Activated naive CD4-positive, alpha-beta T cell treated with anti-CD3 and anti-CD28 coated beads, Interleukin-2, amount 50 U/mL, for 72 hours (primary cell): ENCODE results near the gene PABPN1L. TPM values are rescaled to one million over a fixed set of nuclear protein-coding genes. Genes with fewer than 3 reads are reported as not detected.

Experiments
- ATAC-seq, 2 donors: fragments of 150-1000 bp; cut with Tn5 transposase; 2 replicates each; pipeline ENCODE4 v1.10.0; 2021; ENCODE audit warnings: mild to moderate bottlenecking in 2 of 2, moderate library complexity in 2 of 2
- DNase-seq, 2 donors: peaks; one replicate each; pipeline ENCODE4 v3.0.0; 2021 to 2022; ENCODE audit warnings: low spot score in 2 of 2
- H3K27ac Mint-ChIP-seq, 2 donors: one replicate each; pipeline ENCODE4 v1.8.0; 2022; ENCODE audit warnings: mild to moderate bottlenecking in 2 of 2, mixed read lengths in 2 of 2
- H3K36me3 Mint-ChIP-seq, 2 donors: one replicate each; pipeline ENCODE4 v1.8.0; 2022; ENCODE audit warnings: mixed read lengths in 2 of 2
- H3K9me3 Mint-ChIP-seq, 2 donors: one replicate each; pipeline ENCODE4 v1.8.0; 2022; ENCODE audit warnings: mixed read lengths in 2 of 2
- total RNA-seq, 2 donors: library from RNA; stranded (reverse); gene quantifications; one replicate each; pipeline ENCODE4 v1.2.3, GENCODE V29; 2022

Gene PABPN1L
- total RNA-seq, 2 donors from 2014 or later: not detected

DNA sequence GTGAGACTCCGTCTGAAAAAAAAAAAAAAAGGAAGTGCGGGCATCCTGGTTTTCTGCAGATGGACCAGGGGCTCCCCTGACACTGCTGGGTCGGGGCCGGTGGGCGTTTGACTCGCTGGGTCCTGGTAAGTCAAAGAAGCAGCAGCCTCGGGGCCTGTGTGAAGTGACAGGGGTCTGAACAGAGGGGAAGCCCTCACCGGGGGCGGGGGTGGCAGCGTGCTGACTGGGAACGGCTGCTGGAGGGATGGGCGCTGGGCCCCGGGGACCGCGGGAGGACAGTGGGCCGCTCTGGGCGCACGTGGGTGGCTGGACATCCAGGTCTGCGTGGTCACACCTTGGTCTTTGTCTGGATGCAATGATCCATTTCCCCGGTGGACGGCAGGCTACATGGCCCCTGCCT, 17.9 kb downstream of the PABPN1L start:
- no peak for ATAC-seq
- no peaks in the 10 kb centered on the region for H3K36me3 Mint-ChIP-seq

DNA sequence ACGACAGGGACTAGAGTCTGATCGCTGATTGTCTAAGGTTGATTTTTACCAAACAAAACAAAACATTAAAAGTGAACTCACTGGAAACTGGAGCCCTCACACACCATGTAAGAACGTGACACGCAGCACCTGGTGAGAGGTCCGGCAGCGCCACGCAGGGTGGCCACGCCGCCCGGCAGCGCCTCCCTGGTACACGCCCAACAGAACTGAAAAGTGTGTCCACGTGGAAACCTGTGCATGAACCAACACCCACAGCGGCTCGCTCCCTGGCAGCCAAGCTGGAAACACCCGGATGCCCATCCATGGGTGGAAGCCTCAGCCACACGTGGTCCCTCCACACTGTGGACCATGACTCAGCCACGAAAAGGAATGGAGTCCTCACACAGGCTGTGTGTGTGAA, 18.8 kb downstream of the PABPN1L start:
- no peaks in the 10 kb centered on the region for H3K36me3 Mint-ChIP-seq
- H3K27ac Mint-ChIP-seq: no peak overlapping the region
- H3K9me3 Mint-ChIP-seq: no peaks in the 10 kb centered on the region
- ATAC-seq (no peak), DNase-seq (no peak)

More for the DNA sequence above, 17.9 kb downstream of the PABPN1L start:
- DNase-seq: no peak
- Mint-ChIP-seq H3K27ac (peak overlapping the region in 1 of 2 donors; percentile 22), H3K9me3 (no peaks in the 10 kb centered on the region)

DNA sequence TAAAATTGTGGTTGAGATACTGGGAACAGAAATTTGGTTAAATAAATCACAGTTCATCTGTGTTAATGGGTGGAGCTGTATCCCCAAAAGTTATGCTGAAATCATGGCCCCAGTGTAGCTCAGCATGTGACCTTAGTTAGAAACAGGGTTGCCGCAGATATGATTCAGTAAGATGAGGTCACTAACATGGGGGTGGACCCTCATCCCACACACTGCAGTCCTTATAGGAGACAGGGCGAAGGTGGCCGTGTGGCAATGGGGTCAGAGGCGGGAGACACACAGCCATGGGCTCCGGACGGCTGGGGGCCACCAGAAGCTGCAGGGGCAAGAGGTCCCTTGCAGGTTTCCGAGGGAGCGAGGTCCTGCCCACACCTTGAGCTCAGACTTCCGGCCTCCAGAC, 20.4 kb downstream of the PABPN1L start:
- no peak for DNase-seq
- H3K27ac Mint-ChIP-seq: no peak overlapping the region
- H3K36me3 Mint-ChIP-seq: no peaks in the 10 kb centered on the region
- no peaks in the 10 kb centered on the region for H3K9me3 Mint-ChIP-seq
- no peak for ATAC-seq

DNA sequence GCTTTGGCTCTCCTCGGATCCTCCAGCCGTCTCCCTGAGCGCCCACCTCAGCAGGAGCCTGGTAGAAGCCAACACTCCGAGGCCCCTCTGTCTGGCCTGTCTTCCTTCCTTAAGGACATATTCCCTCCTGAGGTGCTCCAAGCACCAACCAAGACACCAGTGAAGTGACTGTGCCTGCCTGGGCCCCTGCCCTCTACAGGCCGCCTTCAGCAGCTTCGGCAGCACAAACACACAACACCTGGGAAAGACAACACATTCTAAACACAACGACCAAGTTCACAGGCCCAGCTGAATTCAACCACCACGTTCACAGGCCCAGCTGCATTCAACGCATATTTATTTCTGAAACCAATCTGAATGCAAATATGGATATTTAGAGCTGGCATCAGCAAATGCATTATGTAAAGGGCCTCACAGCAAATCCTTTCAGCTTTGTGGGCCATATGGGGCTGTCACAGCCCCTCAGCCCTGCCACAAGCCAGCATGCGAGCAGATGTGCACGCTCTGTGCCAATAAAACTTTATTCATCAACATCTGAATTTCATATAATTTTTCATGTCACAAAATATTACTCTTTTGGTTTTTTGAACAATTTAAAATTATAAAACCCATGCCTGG, 21.9 kb downstream of the PABPN1L start:
- Mint-ChIP-seq H3K9me3 (no peaks in the 10 kb centered on the region), H3K36me3 (no peaks in the 10 kb centered on the region), H3K27ac (no peak overlapping the region)
- no peak for ATAC-seq
- DNase-seq: no peak

DNA sequence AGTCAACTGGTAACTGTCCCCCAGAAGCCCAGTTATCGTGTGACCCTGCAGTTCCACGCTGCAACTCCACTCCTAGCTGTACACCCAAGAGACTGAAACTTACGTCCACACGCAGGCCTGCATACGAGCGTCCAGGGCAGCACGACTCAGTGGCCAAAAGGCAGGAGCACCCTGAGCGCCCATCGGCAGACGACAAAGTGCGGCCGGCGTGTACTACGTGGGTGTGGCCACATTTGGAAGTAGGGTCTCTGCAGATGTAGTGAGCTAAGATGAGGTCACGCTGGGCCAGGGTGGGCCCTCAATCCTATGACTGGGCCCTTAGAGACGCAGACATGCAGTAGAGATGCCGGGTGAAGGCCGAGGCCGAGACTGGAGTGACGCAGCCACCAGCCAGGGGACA, 23.2 kb downstream of the PABPN1L start:
- no peaks in the 10 kb centered on the region for H3K9me3 Mint-ChIP-seq
- H3K36me3 Mint-ChIP-seq: no peaks in the 10 kb centered on the region
- no peak overlapping the region for H3K27ac Mint-ChIP-seq
- DNase-seq (no peak), ATAC-seq (no peak)

DNA sequence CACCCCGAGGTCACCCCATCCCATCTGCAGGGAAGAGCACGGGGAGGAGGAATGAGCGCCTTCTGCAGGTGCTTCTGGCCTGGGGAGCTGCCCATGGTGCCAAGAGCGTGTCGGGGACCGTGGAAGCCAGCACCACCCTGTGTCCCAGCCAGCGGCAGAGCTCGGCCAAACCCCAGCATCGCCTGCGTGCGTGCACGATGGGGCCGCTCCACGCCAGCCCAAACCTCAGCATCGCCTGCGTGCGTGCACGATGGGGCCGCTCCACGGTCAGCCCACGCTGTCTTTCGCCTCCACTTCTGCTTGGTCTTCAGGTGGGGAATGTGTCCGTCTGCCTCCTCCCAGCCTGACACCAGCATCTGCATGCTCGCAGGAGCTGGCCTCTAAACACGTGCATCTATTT, 23.7 kb downstream of the PABPN1L start:
- no peak for ATAC-seq
- no peaks in the 10 kb centered on the region for H3K9me3 Mint-ChIP-seq
- no peak overlapping the region for H3K27ac Mint-ChIP-seq
- DNase-seq: no peak
- H3K36me3 Mint-ChIP-seq: no peaks in the 10 kb centered on the region

DNA sequence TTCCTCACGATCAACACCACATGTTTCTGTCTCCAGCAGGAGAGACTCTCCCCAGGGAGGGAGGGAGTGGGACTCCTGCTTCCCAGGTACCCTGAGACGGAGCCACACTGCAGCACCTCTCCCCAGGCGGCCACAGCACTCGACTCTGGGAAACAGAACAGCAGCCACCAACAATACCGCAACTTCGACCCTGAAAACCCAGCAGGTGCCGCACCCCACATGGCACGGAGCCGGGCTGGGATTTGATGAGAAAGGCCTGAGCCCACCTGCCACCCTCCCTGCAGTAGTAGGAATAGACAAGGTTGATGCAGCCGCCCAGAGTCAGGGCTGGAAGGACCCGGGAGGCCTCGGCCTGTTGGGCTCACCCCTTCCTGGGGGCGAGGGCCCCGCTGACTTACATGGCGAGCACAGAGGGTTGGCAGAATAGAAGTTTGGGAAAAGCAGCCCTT, 24.1 kb downstream of the PABPN1L start:
- ATAC-seq (no peak), DNase-seq (no peak)
- no peaks in the 10 kb centered on the region for H3K36me3 Mint-ChIP-seq
- no peak overlapping the region for H3K27ac Mint-ChIP-seq
- H3K9me3 Mint-ChIP-seq: no peaks in the 10 kb centered on the region

DNA sequence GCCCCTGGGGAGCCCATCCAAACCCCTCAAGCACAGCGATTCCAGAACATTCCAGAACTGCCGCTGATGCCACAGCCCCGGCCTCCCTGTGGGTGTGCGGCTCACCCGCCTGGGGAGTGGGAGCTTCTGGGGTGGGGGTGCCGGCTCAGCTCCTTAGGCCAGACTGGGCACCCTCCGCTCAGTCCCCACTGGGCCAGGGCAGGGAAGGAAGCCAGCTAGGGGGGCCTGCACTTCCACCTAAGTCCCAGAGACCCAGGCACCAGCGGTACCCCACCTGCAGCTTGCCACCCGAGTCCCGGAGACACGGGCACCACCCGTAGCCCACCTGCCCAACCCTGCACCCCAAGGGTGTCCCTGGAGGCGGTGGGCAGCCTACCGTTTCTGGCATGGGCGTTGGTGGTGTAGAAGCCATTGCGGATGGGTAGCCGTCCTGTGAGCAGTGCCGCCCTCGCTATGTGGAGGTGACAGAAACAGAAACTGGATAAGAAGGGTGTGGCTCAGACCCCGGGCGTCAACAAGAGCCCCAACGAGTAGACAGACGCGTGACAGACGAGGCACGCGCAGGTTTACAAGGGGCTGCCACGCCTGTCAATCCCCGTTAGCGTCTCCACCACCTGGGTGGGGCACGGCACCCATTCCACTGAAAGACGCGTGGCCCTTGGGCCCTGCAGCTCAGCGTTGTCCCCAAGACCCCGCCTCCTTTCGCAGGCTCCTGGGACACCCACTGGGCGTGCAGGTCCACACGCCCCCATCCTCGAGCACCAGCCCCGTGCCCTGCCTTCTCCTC, 24.7 kb downstream of the PABPN1L start:
- DNase-seq (no peak), ATAC-seq (no peak)
- Mint-ChIP-seq H3K9me3 (no peaks in the 10 kb centered on the region), H3K36me3 (no peaks in the 10 kb centered on the region), H3K27ac (no peak overlapping the region)

DNA sequence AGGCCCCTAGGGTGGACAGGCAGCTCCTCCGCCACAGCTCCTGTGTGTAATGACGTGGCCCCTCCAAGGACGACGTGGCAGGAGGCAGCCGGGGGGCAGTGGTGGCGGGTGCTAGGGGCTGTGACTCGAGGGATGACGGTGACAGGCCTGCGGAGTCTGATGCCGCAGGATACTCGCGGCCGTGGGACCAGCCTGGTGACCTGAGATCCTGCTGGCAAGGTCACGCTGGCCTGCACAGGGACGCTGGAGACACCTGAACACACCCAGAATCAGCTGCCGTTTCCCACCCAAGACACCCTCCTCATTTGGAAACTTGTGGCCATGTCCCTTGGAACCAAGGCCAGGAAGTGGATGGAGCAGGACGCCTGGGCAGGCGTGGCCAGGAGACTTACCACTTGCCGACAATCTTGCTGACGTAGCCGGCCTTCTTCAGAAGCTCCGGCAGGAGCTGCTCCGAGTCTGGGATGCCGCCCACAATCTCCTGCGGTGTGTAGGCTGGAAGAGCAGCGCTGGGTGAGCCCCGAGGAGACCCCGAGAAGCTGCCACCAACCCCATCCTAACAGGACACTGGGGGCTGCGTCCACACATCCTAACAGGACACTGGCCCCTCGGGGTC, 25.8 kb downstream of the PABPN1L start:
- no peaks in the 10 kb centered on the region for H3K9me3 Mint-ChIP-seq
- H3K27ac Mint-ChIP-seq: no peak overlapping the region
- DNase-seq (no peak), ATAC-seq (no peak)
- H3K36me3 Mint-ChIP-seq: no peaks in the 10 kb centered on the region

DNA sequence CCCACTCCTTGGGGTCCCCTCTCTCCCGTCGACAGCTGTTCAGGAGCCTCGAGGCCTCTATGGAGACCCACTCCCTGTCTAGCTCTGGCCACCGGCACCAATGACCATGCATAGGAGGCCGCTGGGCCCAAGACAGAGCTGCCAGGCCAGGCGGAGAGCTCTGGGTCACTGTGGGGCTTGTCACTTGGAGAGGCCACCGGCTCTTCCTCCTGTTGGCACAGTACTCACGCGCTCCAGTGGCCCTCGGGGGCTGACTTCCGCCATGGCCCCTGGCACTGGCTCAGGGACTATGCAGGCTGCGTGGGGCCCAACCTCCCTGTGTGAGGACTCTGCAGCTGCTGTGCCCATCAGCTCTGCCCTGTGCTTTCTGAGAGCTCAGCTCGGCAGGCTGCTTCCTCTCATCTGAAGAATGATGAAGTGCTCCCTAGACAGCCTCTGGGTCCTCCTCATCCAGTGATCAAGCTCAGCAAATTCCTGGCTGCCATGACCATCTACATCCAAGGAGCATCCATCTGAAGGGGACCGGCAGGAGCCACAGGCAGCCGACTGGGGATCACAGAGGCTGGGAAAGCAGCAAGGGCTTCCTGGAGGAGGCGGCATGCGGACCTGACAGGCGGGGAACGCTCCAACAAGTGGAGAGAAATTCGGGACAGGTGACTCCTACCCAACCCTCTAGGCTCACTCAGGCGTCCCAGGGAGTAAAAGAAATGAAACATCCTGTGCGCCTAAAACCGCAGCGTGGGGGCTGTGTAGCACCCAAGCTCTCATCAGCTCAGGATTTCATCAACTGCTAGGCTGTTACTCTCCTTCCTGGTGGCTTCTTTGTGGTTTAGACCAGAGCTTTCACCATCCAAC, 26.5 kb downstream of the PABPN1L start:
- Mint-ChIP-seq H3K9me3 (no peaks in the 10 kb centered on the region), H3K27ac (no peak overlapping the region), H3K36me3 (no peaks in the 10 kb centered on the region)
- no peak for ATAC-seq
- DNase-seq: no peak

DNA sequence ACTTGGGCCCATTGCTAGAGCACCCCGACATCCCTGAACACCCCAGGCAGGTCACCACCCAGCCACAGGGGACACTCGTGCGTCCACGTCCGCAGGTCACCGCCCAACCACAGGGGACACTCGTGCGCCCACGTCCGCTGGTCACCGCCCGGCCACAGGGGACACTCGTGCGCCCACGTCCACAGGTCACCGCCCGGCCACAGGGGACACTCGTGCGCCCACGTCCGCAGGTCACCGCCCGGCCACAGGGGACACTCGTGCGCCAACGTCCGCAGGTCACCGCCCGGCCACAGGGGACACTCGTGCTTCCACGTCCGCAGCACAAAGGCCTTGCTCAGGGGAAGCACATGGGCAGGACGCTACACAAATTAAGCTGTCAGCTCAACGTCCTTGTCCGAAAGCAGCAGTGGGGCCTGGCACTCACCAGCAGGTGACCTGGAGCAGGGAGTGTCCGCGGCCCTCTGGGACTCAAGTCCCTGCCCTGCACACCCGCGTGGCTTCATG, 27.4 kb downstream of the PABPN1L start:
- DNase-seq (no peak), ATAC-seq (no peak)
- no peaks in the 10 kb centered on the region for H3K9me3 Mint-ChIP-seq
- no peaks in the 10 kb centered on the region for H3K36me3 Mint-ChIP-seq
- no peak overlapping the region for H3K27ac Mint-ChIP-seq

DNA sequence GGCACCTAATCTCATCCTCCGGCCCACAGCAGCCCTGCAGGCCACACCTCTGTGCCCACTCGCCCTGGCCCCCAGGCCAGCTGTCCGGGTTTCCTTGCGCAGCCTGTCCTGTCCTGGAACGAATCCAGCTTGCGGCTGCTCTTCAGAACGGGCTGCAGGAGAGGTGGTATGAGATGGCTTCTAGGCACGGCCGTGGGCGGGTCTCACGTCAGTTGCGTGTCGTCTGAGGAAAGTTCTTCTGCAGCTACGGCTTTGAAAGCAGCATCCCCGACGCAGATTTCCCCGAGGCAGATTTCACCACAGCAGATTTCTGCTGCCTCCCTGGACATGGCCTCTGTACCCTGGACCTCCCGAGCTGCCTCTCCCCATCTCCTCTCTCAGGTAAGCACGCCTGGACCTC, 27.9 kb downstream of the PABPN1L start:
- DNase-seq: no peak
- Mint-ChIP-seq H3K27ac (no peak overlapping the region), H3K9me3 (no peaks in the 10 kb centered on the region), H3K36me3 (no peaks in the 10 kb centered on the region)
- ATAC-seq: no peak

DNA sequence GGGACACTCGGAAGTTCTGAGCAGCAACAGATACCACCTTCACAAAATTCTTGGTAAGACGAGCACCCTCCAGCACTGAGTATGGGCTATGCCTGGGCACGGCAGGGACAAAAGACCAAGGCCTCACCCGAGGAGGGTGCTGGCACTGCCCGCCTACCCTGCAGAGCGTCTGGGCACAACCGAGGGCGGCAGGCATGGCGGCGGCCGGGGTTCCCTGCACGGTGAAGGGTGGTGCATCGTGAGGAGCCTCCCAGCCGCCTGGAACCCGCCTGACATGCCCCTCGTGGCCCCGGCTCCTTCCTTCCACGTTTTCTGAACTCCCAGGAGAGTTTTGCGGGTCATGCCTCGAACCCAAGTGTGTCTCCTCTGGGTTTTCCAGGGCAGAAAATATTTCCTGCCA, 28.7 kb downstream of the PABPN1L start:
- Mint-ChIP-seq H3K36me3 (no peaks in the 10 kb centered on the region), H3K27ac (no peak overlapping the region)

DNA sequence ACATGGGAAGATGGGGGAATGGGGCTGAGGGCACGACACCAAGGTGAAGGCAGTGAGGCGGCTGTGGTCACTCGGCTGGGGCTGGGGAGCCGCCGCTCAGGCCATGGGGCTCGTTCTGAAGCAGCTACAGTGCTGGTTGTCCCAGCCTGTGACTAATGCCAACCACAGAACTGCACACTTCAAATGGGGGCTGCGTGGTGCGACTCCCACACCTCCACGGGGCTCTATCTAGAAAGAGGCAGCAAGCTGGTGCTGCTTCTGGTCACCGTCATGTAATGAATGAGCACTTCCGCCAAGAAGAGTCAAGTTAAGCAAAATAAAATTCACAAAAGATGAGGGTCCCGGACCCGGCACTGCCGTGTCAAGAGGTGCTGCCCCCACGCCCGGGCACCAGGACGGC, 29.7 kb downstream of the PABPN1L start:
- ATAC-seq (no peak), DNase-seq (no peak)
- peak overlapping the region in 1 of 2 donors; percentile 44 for H3K27ac Mint-ChIP-seq
- H3K36me3 Mint-ChIP-seq: no peaks in the 10 kb centered on the region
- no peaks in the 10 kb centered on the region for H3K9me3 Mint-ChIP-seq

More for the DNA sequence above, 28.7 kb downstream of the PABPN1L start:
- DNase-seq: no peak
- H3K9me3 Mint-ChIP-seq: no peaks in the 10 kb centered on the region
- no peak for ATAC-seq

DNA sequence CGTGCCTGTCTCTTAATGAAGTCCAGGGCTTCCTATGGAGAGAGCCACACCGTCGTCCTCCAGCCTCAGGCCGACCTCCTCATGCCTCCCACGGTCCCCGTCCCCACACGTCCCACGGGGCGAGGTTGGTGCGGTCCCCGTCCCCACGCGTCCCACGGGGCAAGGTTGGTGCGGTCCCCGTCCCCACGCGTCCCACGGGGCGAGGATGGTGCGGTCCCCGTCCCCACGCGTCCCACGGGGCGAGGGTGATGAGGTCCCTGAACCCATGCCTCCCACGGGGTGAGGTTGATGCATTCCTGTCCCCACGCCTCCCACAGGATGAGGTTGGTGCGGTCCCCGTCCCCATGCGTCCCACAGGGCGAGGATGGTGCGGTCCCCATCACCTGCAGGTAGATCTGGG, 30.6 kb downstream of the PABPN1L start:
- ATAC-seq (no peak), DNase-seq (no peak)
- no peak overlapping the region for H3K27ac Mint-ChIP-seq
- no peaks in the 10 kb centered on the region for H3K36me3 Mint-ChIP-seq
- H3K9me3 Mint-ChIP-seq: no peaks in the 10 kb centered on the region

DNA sequence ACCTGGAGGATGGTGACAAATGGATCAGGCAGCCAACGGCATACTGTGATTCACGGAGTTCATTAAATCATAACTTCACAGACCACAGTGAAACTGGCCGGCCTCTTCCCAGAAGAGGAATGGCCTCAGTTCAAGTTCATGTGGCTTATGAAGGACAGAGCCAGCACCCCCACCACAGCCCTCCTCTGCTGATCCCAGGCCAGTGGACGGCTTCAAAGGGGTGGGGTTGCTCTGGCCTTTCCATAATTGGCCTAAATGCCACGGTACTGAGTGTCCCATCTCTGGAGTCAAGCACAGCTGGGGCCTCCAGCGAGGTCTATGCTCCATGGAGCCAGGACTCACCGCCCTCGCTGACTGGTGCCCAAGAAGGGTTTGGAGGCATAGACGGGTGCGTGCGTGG, 31.1 kb downstream of the PABPN1L start:
- no peaks in the 10 kb centered on the region for H3K9me3 Mint-ChIP-seq
- no peaks in the 10 kb centered on the region for H3K36me3 Mint-ChIP-seq
- DNase-seq: no peak
- no peak for ATAC-seq
- H3K27ac Mint-ChIP-seq: no peak overlapping the region

DNA sequence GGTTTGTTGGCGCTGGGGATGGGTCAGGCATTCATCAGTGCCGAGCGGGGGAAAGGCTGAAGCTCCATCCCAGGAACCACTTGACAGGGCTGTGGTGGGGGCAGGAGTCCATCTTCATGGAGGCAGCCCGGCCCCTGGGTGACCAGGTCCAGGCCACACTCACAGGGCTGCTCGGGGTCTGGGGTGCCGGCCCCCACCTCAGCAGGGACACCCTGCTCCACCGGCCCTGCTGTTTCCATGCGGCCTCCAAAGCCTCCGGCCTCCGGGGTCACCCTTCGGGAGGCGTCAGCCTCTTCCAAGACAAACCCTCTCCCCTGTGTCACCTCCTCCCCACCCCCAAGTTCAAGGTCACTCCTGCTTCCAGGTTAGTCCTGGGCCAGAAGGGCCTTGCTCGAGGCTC, 31.8 kb downstream of the PABPN1L start:
- H3K36me3 Mint-ChIP-seq: no peaks in the 10 kb centered on the region
- no peak for ATAC-seq
- no peak overlapping the region for H3K27ac Mint-ChIP-seq
- DNase-seq: no peak
- no peaks in the 10 kb centered on the region for H3K9me3 Mint-ChIP-seq
